Neural progenitor cell (in vitro differentiated cells): ENCODE measurements around the gene AURKB. TPM values are rescaled to one million over a fixed set of nuclear protein-coding genes. Genes with fewer than 3 reads are reported as not detected.

ENCODE experiments used
- DNase-seq: peaks from one replicate; pipeline ENCODE4 v3.0.0-alpha.2; 2016; ENCODE audit warnings: low spot score
- H2AFZ ChIP-seq: fragments of 200-600 bp; sonication (generic); replicated peaks from 2 replicates; pipeline ENCODE4 v1.6.1; 2016; ENCODE audit warnings: antibody characterized with exemption
- H3F3A ChIP-seq: fragments of 200-600 bp; sonication (generic); 2 replicates; pipeline ENCODE4 v1.6.1; 2016; ENCODE audit warnings: antibody characterized with exemption, low read depth
- H3K27ac ChIP-seq: fragments of 200-600 bp; sonication (generic); 2 replicates; pipeline ENCODE4 v1.5.1; 2016; ENCODE audit warnings: mild to moderate bottlenecking
- H3K27me3 ChIP-seq: fragments of 200-600 bp; sonication (generic); 2 replicates; pipeline ENCODE4 v1.6.1; 2016; ENCODE audit warnings: mild to moderate bottlenecking, moderate library complexity
- H3K36me3 ChIP-seq: fragments of 200-600 bp; sonication (generic); 2 replicates; pipeline ENCODE4 v1.5.1; 2016
- H3K4me1 ChIP-seq: fragments of 200-600 bp; sonication (generic); 2 replicates; pipeline ENCODE4 v1.6.1; 2016; ENCODE audit warnings: mixed run types
- H3K4me2 ChIP-seq: fragments of 200-600 bp; sonication (generic); 2 replicates; pipeline ENCODE4 v1.6.1; 2016
- H3K4me3 ChIP-seq: fragments of 200-600 bp; sonication (generic); 2 replicates; pipeline ENCODE4 v1.5.1; 2016
- H3K79me2 ChIP-seq: fragments of 200-600 bp; sonication (generic); 2 replicates; pipeline ENCODE4 v1.6.1; 2016; ENCODE audit warnings: low read depth
- H3K9ac ChIP-seq: fragments of 200-600 bp; sonication (generic); 2 replicates; pipeline ENCODE4 v1.6.1; 2016
- H3K9me3 ChIP-seq: fragments of 200-600 bp; sonication (generic); 2 replicates; pipeline ENCODE4 v1.5.1; 2016; ENCODE audit warnings: low read depth
- H4K20me1 ChIP-seq: fragments of 200-600 bp; sonication (generic); 2 replicates; pipeline ENCODE4 v1.6.1; 2016; ENCODE audit warnings: low read depth
- H3K27ac Mint-ChIP-seq: 3 replicates; pipeline ENCODE4 v1.8.0; 2021; ENCODE audit warnings: mixed read lengths
- H3K27me3 Mint-ChIP-seq: 2 replicates; pipeline ENCODE4 v1.8.0; 2022; ENCODE audit warnings: low read depth, mild to moderate bottlenecking, inconsistent platforms, moderate library complexity, mixed read lengths; ENCODE audit not compliant: insufficient read depth
- H3K36me3 Mint-ChIP-seq: 3 replicates; pipeline ENCODE4 v1.8.0; 2021; ENCODE audit warnings: mixed read lengths
- H3K4me1 Mint-ChIP-seq: 3 replicates; pipeline ENCODE4 v1.8.0; 2021; ENCODE audit warnings: mixed read lengths
- H3K4me3 Mint-ChIP-seq: 3 replicates; pipeline ENCODE4 v1.8.0; 2021; ENCODE audit warnings: mild to moderate bottlenecking, moderate library complexity, mixed read lengths
- H3K9me3 Mint-ChIP-seq: 3 replicates; pipeline ENCODE4 v1.8.0; 2020; ENCODE audit warnings: mixed read lengths
- EZH2 ChIP-seq: fragments of 200-600 bp; sonication (generic); IDR thresholded peaks from 2 replicates; pipeline ENCODE4 v1.6.1; 2017; ENCODE audit warnings: antibody characterized with exemption, mild to moderate bottlenecking, moderate library complexity
- EZH2phosphoT487 ChIP-seq: fragments of 200-600 bp; sonication (generic); IDR thresholded peaks from 2 replicates; pipeline ENCODE4 v1.6.1; 2017; ENCODE audit warnings: antibody characterized with exemption
- total RNA-seq: library from RNA; depleted of rRNA; stranded (reverse); fragments of >200 nt; gene quantifications from 2 replicates; pipeline ENCODE4 v1.2.3, GENCODE V29; 2015; ENCODE audit warnings: low replicate concordance
- TF ChIP-seq, protein P1 (sequence below): fragments of 200-600 bp; sonication (generic); IDR thresholded peaks from 2 replicates; pipeline ENCODE4 v1.5.1; 2017; ENCODE audit warnings: antibody characterized with exemption, mild to moderate bottlenecking

The AURKB gene
- 149 and 156 TPM in 2 replicates for total RNA-seq

DNA sequence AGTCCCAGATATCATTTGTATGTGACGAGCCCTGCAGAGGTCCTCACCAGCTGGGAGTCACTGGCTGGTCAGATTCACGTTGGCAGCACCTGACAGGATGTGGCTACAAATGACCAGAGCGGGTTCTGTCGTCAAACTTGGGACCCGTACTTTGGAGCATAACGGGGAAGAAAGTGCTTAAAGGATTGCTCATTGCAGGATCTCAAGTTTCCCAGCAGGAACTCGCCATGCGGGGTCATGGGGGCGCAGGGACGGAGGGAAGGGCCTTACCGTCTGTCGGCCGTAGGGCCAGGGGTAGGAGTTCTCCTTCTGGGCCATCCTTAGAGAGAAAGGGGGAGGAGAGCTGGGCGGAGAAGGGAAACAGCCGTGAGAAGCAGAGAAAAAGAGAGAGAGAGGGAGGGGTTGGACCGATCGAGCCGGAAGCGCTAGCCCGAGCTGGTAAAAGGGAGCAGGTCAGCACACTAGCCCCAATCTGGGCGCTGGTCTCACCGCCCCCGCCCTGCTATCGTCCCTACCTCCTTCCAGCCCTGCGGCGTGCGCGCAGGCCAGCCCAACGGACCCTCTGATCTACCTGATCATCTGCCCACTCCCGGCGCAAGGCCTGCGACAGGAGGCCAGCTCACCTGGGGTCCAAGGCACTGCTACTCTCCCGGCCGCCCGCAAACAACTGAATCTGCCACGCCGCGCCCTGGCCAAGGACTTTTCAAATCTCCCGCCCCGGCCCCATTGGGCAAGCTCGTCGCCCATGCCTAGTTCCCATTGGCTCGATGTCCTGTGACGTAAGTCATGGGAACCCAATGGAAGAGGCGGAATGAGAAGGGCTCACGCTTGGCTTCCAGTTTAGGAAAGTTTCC is at the start of gene AURKB:
TSS of gene AURKB (minus strand) at position 669 of the 854 bp plus-strand sequence. CDS start at position 318, 351 bp downstream.
- Histone ChIP-seq H3K9ac (peak within 1 kb of the TSS; percentile 40), H3K4me2 (peak within 1 kb of the TSS; percentile 88), H3K27me3 (no peaks in the 10 kb centered on the region), H3K4me1 (peaks cover 13% of the 10 kb centered on the region), H3K36me3 (no peaks in the 10 kb centered on the region), H2AFZ (peak within 1 kb of the TSS; percentile 53), H3K9me3 (no peaks in the 10 kb centered on the region), H3K4me3 (peak within 1 kb of the TSS; percentile 68), H4K20me1 (peaks cover 38% of the 10 kb centered on the region), H3K79me2 (peaks cover 37% of the 10 kb centered on the region), H3K27ac (no peak within 1 kb of the TSS), H3F3A (peaks cover 46% of the 10 kb centered on the region)
- no peaks in the 10 kb centered on the region for H3K9me3 Mint-ChIP-seq
- TF ChIP-seq EZH2 (no peak), EZH2phosphoT487 (no peak)
- TF ChIP-seq, protein P1, sequence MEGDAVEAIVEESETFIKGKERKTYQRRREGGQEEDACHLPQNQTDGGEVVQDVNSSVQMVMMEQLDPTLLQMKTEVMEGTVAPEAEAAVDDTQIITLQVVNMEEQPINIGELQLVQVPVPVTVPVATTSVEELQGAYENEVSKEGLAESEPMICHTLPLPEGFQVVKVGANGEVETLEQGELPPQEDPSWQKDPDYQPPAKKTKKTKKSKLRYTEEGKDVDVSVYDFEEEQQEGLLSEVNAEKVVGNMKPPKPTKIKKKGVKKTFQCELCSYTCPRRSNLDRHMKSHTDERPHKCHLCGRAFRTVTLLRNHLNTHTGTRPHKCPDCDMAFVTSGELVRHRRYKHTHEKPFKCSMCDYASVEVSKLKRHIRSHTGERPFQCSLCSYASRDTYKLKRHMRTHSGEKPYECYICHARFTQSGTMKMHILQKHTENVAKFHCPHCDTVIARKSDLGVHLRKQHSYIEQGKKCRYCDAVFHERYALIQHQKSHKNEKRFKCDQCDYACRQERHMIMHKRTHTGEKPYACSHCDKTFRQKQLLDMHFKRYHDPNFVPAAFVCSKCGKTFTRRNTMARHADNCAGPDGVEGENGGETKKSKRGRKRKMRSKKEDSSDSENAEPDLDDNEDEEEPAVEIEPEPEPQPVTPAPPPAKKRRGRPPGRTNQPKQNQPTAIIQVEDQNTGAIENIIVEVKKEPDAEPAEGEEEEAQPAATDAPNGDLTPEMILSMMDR = no peak
- peaks cover 2% of the 10 kb centered on the region for H3K27me3 Mint-ChIP-seq
- H3K4me1 Mint-ChIP-seq = peaks cover 27% of the 10 kb centered on the region
- H3K4me3 Mint-ChIP-seq = peak within 1 kb of the TSS; percentile 99
- peak within 1 kb of the TSS; percentile 91 for H3K27ac Mint-ChIP-seq
- peak; percentile 98 for DNase-seq
- H3K36me3 Mint-ChIP-seq = peaks cover 15% of the 10 kb centered on the region

DNA sequence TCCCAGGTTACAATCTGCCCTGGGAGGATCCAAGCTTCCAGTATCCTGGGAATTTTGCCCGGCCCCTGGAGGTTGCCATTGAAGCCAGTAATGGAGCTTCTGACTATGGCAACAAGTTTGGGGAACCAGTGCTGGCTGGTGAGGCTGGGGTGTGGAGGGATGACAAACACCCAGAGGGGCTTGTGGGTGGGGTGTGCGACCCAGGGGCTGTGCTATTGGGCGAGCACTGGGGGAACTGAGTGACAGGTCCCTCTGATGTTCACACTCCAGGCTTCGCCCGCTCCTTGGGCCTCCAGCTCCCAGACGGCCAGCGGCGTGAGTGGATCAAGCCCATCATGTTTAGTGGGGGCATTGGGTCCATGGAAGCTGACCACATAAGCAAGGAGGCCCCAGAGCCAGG is 47.4 kb upstream of the AURKB start:
- H3K79me2 ChIP-seq = peaks cover 11% of the 10 kb centered on the region
- no peak overlapping the region for H3K9ac ChIP-seq
- H3K4me3 ChIP-seq = no peak overlapping the region
- peaks cover 2% of the 10 kb centered on the region for H3K27me3 Mint-ChIP-seq
- no peak overlapping the region for H3K27ac ChIP-seq
- H2AFZ ChIP-seq = no peak overlapping the region
- H3K4me1 Mint-ChIP-seq = no peaks in the 10 kb centered on the region
- H3K27ac Mint-ChIP-seq = no peak overlapping the region
- H3F3A ChIP-seq = no peaks in the 10 kb centered on the region
- H4K20me1 ChIP-seq = no peaks in the 10 kb centered on the region
- H3K9me3 ChIP-seq = no peaks in the 10 kb centered on the region
- no peak overlapping the region for H3K4me3 Mint-ChIP-seq
- H3K4me2 ChIP-seq = no peak overlapping the region
- H3K4me1 ChIP-seq = no peaks in the 10 kb centered on the region
- H3K36me3 ChIP-seq = peaks cover 4% of the 10 kb centered on the region
- TF ChIP-seq, protein P1 = no peak
- no peak for TF ChIP-seq EZH2phosphoT487
- TF ChIP-seq EZH2 = no peak
- peaks cover 23% of the 10 kb centered on the region for H3K36me3 Mint-ChIP-seq
- no peaks in the 10 kb centered on the region for H3K9me3 Mint-ChIP-seq
- H3K27me3 ChIP-seq = no peaks in the 10 kb centered on the region
- DNase-seq = no peak

DNA sequence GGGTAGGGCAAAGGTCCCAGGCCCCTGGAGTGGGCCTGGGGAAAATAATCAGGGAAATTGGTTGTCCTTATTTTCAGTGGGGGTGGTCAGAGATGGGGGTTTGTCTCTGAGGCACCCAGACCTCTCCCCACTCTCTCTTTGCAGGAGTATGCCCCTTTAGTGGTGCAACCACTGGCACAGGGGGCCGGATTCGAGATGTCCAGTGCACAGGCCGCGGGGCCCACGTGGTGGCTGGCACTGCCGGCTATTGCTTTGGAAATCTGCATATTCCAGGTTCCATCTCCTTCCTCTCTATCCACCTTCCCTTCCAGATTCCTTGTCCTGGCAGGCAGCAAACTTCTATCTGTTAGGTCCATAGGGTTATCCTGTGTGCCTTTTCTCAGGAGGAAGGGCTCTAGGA is 46.3 kb upstream of the AURKB start:
- Histone ChIP-seq H3K4me3 (no peak overlapping the region), H3K27me3 (no peaks in the 10 kb centered on the region), H3K36me3 (peaks cover 4% of the 10 kb centered on the region)

More for the DNA sequence above, 46.3 kb upstream of the AURKB start:
- peaks cover 2% of the 10 kb centered on the region for H3K27me3 Mint-ChIP-seq
- H3K27ac Mint-ChIP-seq = no peak overlapping the region
- Histone ChIP-seq H3K79me2 (peaks cover 22% of the 10 kb centered on the region), H3K9me3 (no peaks in the 10 kb centered on the region), H3K27ac (no peak overlapping the region), H3F3A (no peaks in the 10 kb centered on the region), H2AFZ (no peak overlapping the region), H3K4me1 (no peaks in the 10 kb centered on the region), H4K20me1 (no peaks in the 10 kb centered on the region), H3K9ac (no peak overlapping the region), H3K4me2 (no peak overlapping the region)
- TF ChIP-seq, protein P1 = no peak
- TF ChIP-seq EZH2 (no peak), EZH2phosphoT487 (no peak)
- H3K36me3 Mint-ChIP-seq = peaks cover 18% of the 10 kb centered on the region
- H3K4me3 Mint-ChIP-seq = no peak overlapping the region
- no peaks in the 10 kb centered on the region for H3K9me3 Mint-ChIP-seq
- DNase-seq = no peak
- H3K4me1 Mint-ChIP-seq = no peaks in the 10 kb centered on the region
